NCI-H2107 (cell line): ENCODE results near the gene SLC9A9.
"Not testable (repeated sequence)": the region's sequence is repeated elsewhere in the genome, so short reads cannot be mapped to it uniquely, and the experiment has no call there.

Experiments used
- DNase-seq: peaks from one replicate; lab custom pipeline; 2025; lab: John Stamatoyannopoulos, UW

The SLC9A9 gene

GRCh38 chr3:143450632-143451031, 397.6 kb downstream of the SLC9A9 start:
- no peak for DNase-seq

GRCh38 chr3:143447491-143447890, 400.8 kb downstream of the SLC9A9 start:
- no peak for DNase-seq

- DNase-seq: no peak
Measured at GRCh38 chr3:143445118-143445517, 403.1 kb downstream of the SLC9A9 start.

GRCh38 chr3:143443851-143444331, 404.4 kb downstream of the SLC9A9 start:
- no peak for DNase-seq

- no peak for DNase-seq
Measured at GRCh38 chr3:143442814-143443447, 405.3 kb downstream of the SLC9A9 start.

- no peak for DNase-seq
Measured at GRCh38 chr3:143441516-143442171, 406.6 kb downstream of the SLC9A9 start.

GRCh38 chr3:143439817-143440216, 408.5 kb downstream of the SLC9A9 start:
- no peak for DNase-seq

- no peak for DNase-seq
Measured at GRCh38 chr3:143437405-143437804, 410.9 kb downstream of the SLC9A9 start.

GRCh38 chr3:143436231-143436930, 411.9 kb downstream of the SLC9A9 start:
- DNase-seq: no peak

- DNase-seq: no peak
Measured at GRCh38 chr3:143433787-143434378, 414.4 kb downstream of the SLC9A9 start.

GRCh38 chr3:143431298-143431697, 417.0 kb downstream of the SLC9A9 start:
- DNase-seq: not testable (repeated sequence)

GRCh38 chr3:143430568-143430967, 417.7 kb downstream of the SLC9A9 start:
- no peak for DNase-seq

- DNase-seq: no peak
Measured at GRCh38 chr3:143429628-143430514, 418.4 kb downstream of the SLC9A9 start.

- DNase-seq: no peak
Measured at GRCh38 chr3:143428294-143428693, 420.0 kb downstream of the SLC9A9 start.

- DNase-seq: no peak
Measured at GRCh38 chr3:143427631-143428030, 420.6 kb downstream of the SLC9A9 start.

- no peak for DNase-seq
Measured at GRCh38 chr3:143424874-143425273, 423.4 kb downstream of the SLC9A9 start.

- no peak for DNase-seq
Measured at GRCh38 chr3:143421556-143421955, 426.7 kb downstream of the SLC9A9 start.

- DNase-seq: no peak
Measured at GRCh38 chr3:143419611-143420010, 428.7 kb downstream of the SLC9A9 start.

GRCh38 chr3:143418391-143418790, 429.9 kb downstream of the SLC9A9 start:
- no peak for DNase-seq

GRCh38 chr3:143416229-143416628, 432.0 kb downstream of the SLC9A9 start:
- DNase-seq: no peak

GRCh38 chr3:143414571-143415253, 433.6 kb downstream of the SLC9A9 start:
- no peak for DNase-seq
